Measurements from ENCODE around the gene PLAAT3. TPM values are rescaled to one million over a fixed set of nuclear protein-coding genes. Genes with fewer than 3 reads are reported as not detected.

The PLAAT3 gene
- polyA plus RNA-seq, 1 of the 3 experiments (the other 2 are of a cell fraction): 44.0 TPM

- no peak for TF ChIP-seq EP300 (IDR thresholded peaks at IDR 0.05; ENCODE audit: borderline replicate concordance in 1 of 2, low read depth in 1 of 2, low read length in 1 of 2)
- no peak for TF ChIP-seq RAD21 (IDR thresholded peaks at IDR 0.05; ENCODE audit: low read length)
- TF ChIP-seq YY1 (IDR thresholded peaks at IDR 0.05; ENCODE audit: low read depth): no peak
These were observed 15.7 kb downstream of the PLAAT3 start (continued) for GRCh38 chr11:63598556-63598955.

- WGBS (ENCODE audit: low lambda C conversion rate): 71% methylated on average over 4 of the region's 4 CpGs
- CTCF ChIA-PET: no interaction called here
- H3K9me2 ChIP-seq: no peaks in the 10 kb centered on the region
These were observed 18.9 kb downstream of the PLAAT3 start for GRCh38 chr11:63595296-63595695.

More at GRCh38 chr11:63595296-63595695, 18.9 kb downstream of the PLAAT3 start:
- Histone ChIP-seq H3F3A (replicated peaks; ENCODE audit: insufficient read depth) (no peaks in the 10 kb centered on the region), H3K9me3 (no peaks in the 10 kb centered on the region), H3K36me3 (replicated peaks in 1 of 2; ENCODE audit: control insufficient read depth in 1 of 2, insufficient read depth in 2 of 2, low read length in 1 of 2) (no peaks in the 10 kb centered on the region), H3K79me2 (ENCODE audit: insufficient read depth) (no peaks in the 10 kb centered on the region), H3K27ac (ENCODE audit: low read depth in 2 of 2, low read length in 1 of 2) (no peak overlapping the region), H4K20me1 (ENCODE audit: insufficient read depth) (no peaks in the 10 kb centered on the region), H3K9ac (no peak overlapping the region), H3K4me2 (no peak overlapping the region), H2AFZ (ENCODE audit: low read depth) (no peak overlapping the region), H3K4me1 (ENCODE audit: control insufficient read depth in 1 of 2, insufficient read depth in 2 of 2, low read depth in 1 of 2, low read length in 1 of 2) (no peaks in the 10 kb centered on the region), H3K27me3 (ENCODE audit: insufficient read depth) (no peaks in the 10 kb centered on the region), H3K4me3 (ENCODE audit: low read depth in 2 of 2, low read length in 1 of 2) (no peak overlapping the region)
- no peak for DNase-seq
- POLR2A ChIA-PET: no interaction called here
- TF ChIP-seq RXRA (IDR thresholded peaks at IDR 0.05; ENCODE audit: borderline replicate concordance, low read depth) (no peak), SIN3A (IDR thresholded peaks at IDR 0.05; ENCODE audit: borderline replicate concordance, low read depth, low read length) (no peak), MEF2A (IDR thresholded peaks at IDR 0.05; ENCODE audit: borderline replicate concordance, low read depth) (no peak), EP300 (IDR thresholded peaks at IDR 0.05; ENCODE audit: borderline replicate concordance in 1 of 2, low read depth in 1 of 2, low read length in 1 of 2) (no peak), FOSL2 (IDR thresholded peaks at IDR 0.05; ENCODE audit: borderline replicate concordance, low read depth) (peak; percentile 58; the same call in 1 of the 2 replicates), JUND (IDR thresholded peaks at IDR 0.05) (peak; percentile 44), CHD2 (IDR thresholded peaks at IDR 0.05; ENCODE audit: low read length, partially characterized antibody) (no peak), MAX (IDR thresholded peaks at IDR 0.05; ENCODE audit: low read depth) (peak; percentile 65; the same call in 1 of the 2 replicates), TAF1 (IDR thresholded peaks at IDR 0.05; ENCODE audit: borderline replicate concordance, low read depth, low read length) (no peak), PBX3 (IDR thresholded peaks at IDR 0.05) (no peak), IRF3 (IDR thresholded peaks at IDR 0.05; ENCODE audit: low read depth, low read length) (no peak), RCOR1 (IDR thresholded peaks at IDR 0.05; ENCODE audit: low read length) (no peak), NRF1 (IDR thresholded peaks at IDR 0.05; ENCODE audit: low read depth, low read length) (no peak)
